Epithelial cell of esophagus (primary cell): Measurements from ENCODE around the gene LMO1.

Source experiments
- DNase-seq: peaks from one replicate; pipeline ENCODE4 v3.0.0; 2010; ENCODE audit warnings: low read depth
- H3K4me3 ChIP-seq: 2 replicates; pipeline ENCODE4 v1.5.1; 2011; ENCODE audit warnings: mild to moderate bottlenecking, low read length, control low read depth
- TF ChIP-seq, protein P1 (sequence below): IDR thresholded peaks from 2 replicates; pipeline ENCODE4 v1.5.1; 2011; ENCODE audit warnings: low read depth, mild to moderate bottlenecking, low read length, control low read depth, inconsistent platforms; ENCODE audit not compliant: insufficient read depth; ENCODE audit errors: missing control alignments

LMO1 gene

GRCh38 chr11:8205566-8205965 lies 58.1 kb downstream of the LMO1 start:
- H3K4me3 ChIP-seq = no peak overlapping the region
- DNase-seq = no peak
- TF ChIP-seq, protein P1, sequence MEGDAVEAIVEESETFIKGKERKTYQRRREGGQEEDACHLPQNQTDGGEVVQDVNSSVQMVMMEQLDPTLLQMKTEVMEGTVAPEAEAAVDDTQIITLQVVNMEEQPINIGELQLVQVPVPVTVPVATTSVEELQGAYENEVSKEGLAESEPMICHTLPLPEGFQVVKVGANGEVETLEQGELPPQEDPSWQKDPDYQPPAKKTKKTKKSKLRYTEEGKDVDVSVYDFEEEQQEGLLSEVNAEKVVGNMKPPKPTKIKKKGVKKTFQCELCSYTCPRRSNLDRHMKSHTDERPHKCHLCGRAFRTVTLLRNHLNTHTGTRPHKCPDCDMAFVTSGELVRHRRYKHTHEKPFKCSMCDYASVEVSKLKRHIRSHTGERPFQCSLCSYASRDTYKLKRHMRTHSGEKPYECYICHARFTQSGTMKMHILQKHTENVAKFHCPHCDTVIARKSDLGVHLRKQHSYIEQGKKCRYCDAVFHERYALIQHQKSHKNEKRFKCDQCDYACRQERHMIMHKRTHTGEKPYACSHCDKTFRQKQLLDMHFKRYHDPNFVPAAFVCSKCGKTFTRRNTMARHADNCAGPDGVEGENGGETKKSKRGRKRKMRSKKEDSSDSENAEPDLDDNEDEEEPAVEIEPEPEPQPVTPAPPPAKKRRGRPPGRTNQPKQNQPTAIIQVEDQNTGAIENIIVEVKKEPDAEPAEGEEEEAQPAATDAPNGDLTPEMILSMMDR = no peak

DNA sequence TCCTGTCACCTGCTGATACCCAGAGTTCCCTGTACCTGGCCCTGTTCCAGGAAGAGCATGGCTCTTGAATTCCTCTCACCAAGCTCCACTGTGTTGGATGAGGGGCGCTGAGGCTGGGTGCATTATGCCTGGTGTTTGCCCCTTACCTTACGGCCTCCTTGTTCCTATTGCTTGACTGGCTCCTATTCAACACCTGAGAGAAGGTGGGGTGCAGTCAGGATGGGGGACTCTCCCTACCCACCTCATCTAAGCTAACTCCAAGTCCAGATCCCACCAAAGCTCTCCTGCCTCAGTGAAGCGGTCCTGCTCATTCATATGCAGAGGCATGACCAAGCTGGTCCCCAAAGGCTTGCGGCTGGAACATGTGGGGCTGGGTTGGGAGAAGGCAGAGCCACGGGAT lies 59.1 kb downstream of the LMO1 start:
- TF ChIP-seq, protein P1 = no peak
- H3K4me3 ChIP-seq = no peak overlapping the region
- no peak for DNase-seq

DNA sequence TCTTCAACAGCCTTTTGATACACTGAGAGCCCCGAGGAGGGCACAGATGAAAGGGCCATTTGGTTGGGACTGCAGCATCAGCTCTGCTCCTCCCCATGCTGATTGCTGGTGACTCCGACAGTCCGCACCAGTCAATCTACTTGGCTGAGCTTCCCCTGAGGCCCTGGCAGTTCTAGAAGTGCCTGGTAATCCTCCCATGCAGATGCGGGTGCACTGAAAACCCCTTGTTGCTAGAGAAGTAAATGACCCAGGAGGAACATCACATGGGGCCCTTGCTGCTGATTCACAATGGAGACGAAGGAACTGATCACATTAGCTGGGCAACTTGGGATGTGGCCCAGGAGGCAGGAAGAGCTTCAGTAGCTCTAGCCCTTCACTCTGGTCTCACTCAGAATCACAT lies 59.7 kb downstream of the LMO1 start:
- TF ChIP-seq, protein P1 = no peak
- no peak overlapping the region for H3K4me3 ChIP-seq
- no peak for DNase-seq

DNA sequence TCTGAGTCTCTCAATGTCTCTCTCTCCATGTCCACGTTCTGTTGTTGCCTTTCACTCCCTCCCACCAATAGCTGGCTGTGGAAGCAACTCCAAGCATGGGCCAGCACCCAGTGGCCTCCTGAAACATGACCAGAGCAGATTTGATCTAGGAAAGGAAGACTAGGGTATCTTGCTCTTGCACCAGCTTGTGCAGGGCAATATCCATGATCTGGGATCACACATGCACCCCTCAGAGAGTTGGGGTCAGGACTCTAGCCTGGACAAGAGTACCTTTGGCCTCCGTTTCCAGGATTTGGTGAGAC lies 60.3 kb downstream of the LMO1 start:
- H3K4me3 ChIP-seq = no peak overlapping the region
- no peak for DNase-seq
- TF ChIP-seq, protein P1 = no peak

DNA sequence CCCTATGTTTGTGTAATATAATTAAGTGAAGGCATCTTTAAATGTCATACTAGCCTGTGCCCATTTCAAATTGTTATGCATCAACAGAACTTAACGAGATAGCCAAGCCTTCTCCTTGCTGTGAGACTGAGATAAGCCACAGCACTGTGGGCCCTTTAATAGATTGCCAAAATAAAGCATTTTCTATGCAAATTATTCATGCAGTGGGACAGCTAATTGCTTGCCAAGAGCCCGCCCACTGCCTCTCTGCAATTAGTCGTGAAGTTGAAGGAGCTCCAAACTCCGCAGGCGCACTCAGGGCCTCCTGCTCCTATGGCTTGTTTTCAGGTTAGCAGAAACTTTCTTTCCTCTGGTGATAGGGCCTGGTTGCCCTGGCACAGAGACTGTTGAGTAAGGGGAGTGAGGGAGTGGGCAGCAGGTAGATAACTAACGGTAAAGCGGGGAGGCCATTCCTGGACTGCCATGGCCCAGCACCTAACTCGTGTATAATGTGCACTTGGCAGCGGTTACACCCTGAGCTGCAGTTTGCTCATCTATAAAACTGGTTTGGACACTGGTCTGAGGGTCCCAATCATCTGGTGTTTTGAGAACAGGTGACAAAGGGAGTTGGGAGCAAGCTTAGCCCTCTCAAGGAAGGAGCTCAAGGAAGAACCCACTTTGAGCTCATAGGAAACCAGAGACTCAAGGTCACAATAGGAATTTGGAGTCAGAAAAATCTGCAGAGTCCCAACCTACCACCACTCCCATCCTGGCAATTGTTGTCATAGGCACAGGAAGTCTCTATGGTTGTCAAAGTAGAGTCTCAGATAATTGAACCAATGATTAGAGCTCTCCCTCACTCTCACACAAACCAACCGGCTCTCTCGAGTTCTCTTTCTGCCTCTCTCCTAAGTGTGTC lies 60.9 kb downstream of the LMO1 start:
- H3K4me3 ChIP-seq = no peak overlapping the region
- TF ChIP-seq, protein P1 = no peak
- no peak for DNase-seq

DNA sequence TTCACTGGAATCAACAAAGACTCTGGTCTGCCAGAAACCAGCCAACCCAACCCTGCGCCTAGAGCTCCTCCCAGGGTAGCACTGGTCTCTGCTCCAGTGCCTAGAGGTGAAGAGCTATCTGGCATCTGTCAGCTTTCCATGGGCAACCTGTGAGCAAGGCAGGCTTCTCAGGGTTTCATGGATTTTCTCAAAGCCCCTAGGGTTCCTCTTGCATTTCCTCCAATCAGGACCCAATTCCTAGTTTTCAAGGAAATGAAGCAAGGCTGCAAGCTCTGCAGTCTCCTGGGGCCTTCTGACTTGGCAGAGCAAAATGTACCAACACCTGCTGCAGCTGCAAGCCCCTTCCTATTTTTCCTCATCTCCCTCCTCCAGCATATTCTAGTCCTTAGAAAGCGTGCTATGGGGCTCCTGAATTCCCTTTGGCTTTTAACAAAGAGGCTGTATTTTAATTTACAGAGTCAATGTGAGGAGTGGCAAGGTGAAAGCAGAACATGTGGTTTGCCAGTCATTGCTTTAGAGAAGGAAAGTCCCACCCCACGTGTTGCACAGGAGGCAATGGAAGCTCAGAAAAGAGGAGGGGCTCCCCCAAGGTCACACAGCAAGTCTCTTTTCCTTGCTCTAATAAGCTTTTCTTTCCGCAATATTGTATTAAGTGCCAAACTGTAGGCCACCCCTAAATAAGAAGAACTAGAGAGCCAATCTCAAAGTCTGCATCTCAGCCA lies 61.9 kb downstream of the LMO1 start:
- TF ChIP-seq, protein P1 = no peak
- no peak overlapping the region for H3K4me3 ChIP-seq
- DNase-seq = no peak
